K562 (cell line): ENCODE data around the gene ISYNA1. TPM values are rescaled to one million over a fixed set of nuclear protein-coding genes. Genes with fewer than 3 reads are reported as not detected.

Experiments used
- BDP1 ChIP-seq: IDR thresholded peaks from 3 replicates; pipeline ENCODE4 v1.6.1; 2011; ENCODE audit not compliant: insufficient read length, insufficient read depth
- CBX5 ChIP-seq: IDR thresholded peaks from 2 replicates; pipeline ENCODE4 v1.6.1; 2014; ENCODE audit warnings: low read depth, borderline replicate concordance
- DIDO1 ChIP-seq: fragments of 450-650 bp; IDR thresholded peaks from 2 replicates; pipeline ENCODE4 v1.6.1; 2016; ENCODE audit warnings: low read depth, missing biosample characterization, missing genetic modification characterization
- HMG20A ChIP-seq: fragments of 450-650 bp; formaldehyde crosslinking; conservative IDR thresholded peaks from 2 replicates; pipeline ENCODE4 v1.4.0; 2020; ENCODE audit warnings: mild to moderate bottlenecking, mixed read lengths
- MED1 ChIP-seq: sonication (generic); formaldehyde crosslinking; IDR thresholded peaks from 2 replicates; pipeline ENCODE4 v1.8.1; 2023; ENCODE audit warnings: missing genetic modification reagents, borderline replicate concordance
- NRF1 ChIP-seq, 2 experiments: fragments of 450-650 bp; IDR thresholded peaks in 1 of 2; conservative IDR thresholded peaks in 1 of 2; 2 replicates each; pipeline ENCODE4 v1.6.1; 2014; ENCODE audit warnings: mild to moderate bottlenecking in 2 of 2
- POLR2H ChIP-seq: IDR thresholded peaks from 2 replicates; pipeline ENCODE4 v1.6.1; 2016; ENCODE audit warnings: missing genetic modification characterization, low read depth, mild to moderate bottlenecking, control low read depth, missing compliant biosample characterization, moderate library complexity
- SMARCA5 ChIP-seq: fragments of 450-650 bp; IDR thresholded peaks from 2 replicates; pipeline ENCODE4 v1.6.1; 2016
- SMARCB1 ChIP-seq: IDR thresholded peaks from 2 replicates; pipeline ENCODE4 v1.6.1; 2011; ENCODE audit warnings: improper control_type of control experiment, low read depth; ENCODE audit not compliant: insufficient read length
- TRIM24 ChIP-seq, 2 experiments: fragments of 450-650 bp; IDR thresholded peaks; 2 replicates each; pipeline ENCODE4 v1.6.1; 2016
- ZNF589 ChIP-seq: fragments of 200-800 bp; sonication (Bioruptor generic); IDR thresholded peaks from 2 replicates; pipeline ENCODE4 v1.6.1; 2016; ENCODE audit warnings: low read depth, missing genetic modification characterization, missing compliant biosample characterization
- ZZZ3 ChIP-seq: fragments of 450-650 bp; IDR thresholded peaks from 2 replicates; pipeline ENCODE4 v1.6.1; 2016; ENCODE audit warnings: antibody characterized with exemption, mild to moderate bottlenecking, moderate library complexity
- polyA plus RNA-seq, 8 experiments: library from polyadenylated mRNA; depleted of rRNA in 4 of 8; stranded (reverse) in 5 of 8; unstranded in 3 of 8; fragments of >200 nt; fragmentation: Nextera tagmentation in 2 of 8; fragmentation: Illumina TruSeq in 1 of 8; extraction: Ambion mirVana in 2 of 8; extraction: Trizol in 1 of 8; gene quantifications; 2 replicates each; pipeline versions ENCODE4 v1.2.1 to v1.2.3, GENCODE V29; 2011 to 2014; ENCODE audit warnings: inconsistent platforms in 1 of 8, missing spikeins in 1 of 8
- total RNA-seq, 7 experiments: library from RNA; depleted of rRNA in 6 of 7; stranded (reverse); fragments of >200 nt in 6 of 7; fragmentation: Illumina TruSeq in 2 of 7; extraction: Trizol in 2 of 7; gene quantifications; 2 replicates each; pipeline versions ENCODE4 v1.2.1 to v1.2.3, GENCODE V29; 2011 to 2021; ENCODE audit warnings: low replicate concordance in 1 of 7
- TF ChIP-seq, protein P1 (sequence below), 3 experiments: IDR thresholded peaks in 2 of 3; conservative IDR thresholded peaks in 1 of 3; 2 replicates each; pipeline ENCODE4 v1.5.1; 2011 to 2012; ENCODE audit warnings: low read length in 3 of 3, mild to moderate bottlenecking in 3 of 3, control low read depth in 2 of 3, improper control_type of control experiment in 1 of 3, inconsistent platforms in 1 of 3, low read depth in 1 of 3, mixed read lengths in 1 of 3, moderate library complexity in 1 of 3; ENCODE audit not compliant: insufficient read depth in 2 of 3
- TF ChIP-seq, protein P2 (sequence below): fragments of 250-450 bp; sonication (Bioruptor Pico); IDR thresholded peaks from 2 replicates; pipeline ENCODE4 v1.6.1; 2021; ENCODE audit warnings: mild to moderate bottlenecking
- TF ChIP-seq, protein P3 (sequence below): fragments of 250-450 bp; sonication (Bioruptor Pico); IDR thresholded peaks from 2 replicates; pipeline ENCODE4 v1.4.0; 2020
- TF ChIP-seq, protein P4 (sequence below): fragments of 450-650 bp; formaldehyde crosslinking; IDR thresholded peaks from 2 replicates; pipeline ENCODE4 v1.4.0; 2022; ENCODE audit warnings: missing genetic modification characterization
- TF ChIP-seq, protein P5 (sequence below): sonication (generic); formaldehyde crosslinking; IDR thresholded peaks from 2 replicates; pipeline ENCODE4 v1.9.0; 2022; ENCODE audit warnings: mild to moderate bottlenecking, missing genetic modification reagents
- TF ChIP-seq, protein P6 (sequence below): fragments of 450-650 bp; IDR thresholded peaks from 2 replicates; pipeline ENCODE4 v1.6.1; 2017; ENCODE audit warnings: antibody characterized with exemption

Gene ISYNA1
- total and polyA plus RNA-seq, 9 of the 15 experiments (the other 6 are each of a cell fraction or from before 2014, with no cell fraction given) = 21.8 to 460 (median 93.2) TPM

DNA sequence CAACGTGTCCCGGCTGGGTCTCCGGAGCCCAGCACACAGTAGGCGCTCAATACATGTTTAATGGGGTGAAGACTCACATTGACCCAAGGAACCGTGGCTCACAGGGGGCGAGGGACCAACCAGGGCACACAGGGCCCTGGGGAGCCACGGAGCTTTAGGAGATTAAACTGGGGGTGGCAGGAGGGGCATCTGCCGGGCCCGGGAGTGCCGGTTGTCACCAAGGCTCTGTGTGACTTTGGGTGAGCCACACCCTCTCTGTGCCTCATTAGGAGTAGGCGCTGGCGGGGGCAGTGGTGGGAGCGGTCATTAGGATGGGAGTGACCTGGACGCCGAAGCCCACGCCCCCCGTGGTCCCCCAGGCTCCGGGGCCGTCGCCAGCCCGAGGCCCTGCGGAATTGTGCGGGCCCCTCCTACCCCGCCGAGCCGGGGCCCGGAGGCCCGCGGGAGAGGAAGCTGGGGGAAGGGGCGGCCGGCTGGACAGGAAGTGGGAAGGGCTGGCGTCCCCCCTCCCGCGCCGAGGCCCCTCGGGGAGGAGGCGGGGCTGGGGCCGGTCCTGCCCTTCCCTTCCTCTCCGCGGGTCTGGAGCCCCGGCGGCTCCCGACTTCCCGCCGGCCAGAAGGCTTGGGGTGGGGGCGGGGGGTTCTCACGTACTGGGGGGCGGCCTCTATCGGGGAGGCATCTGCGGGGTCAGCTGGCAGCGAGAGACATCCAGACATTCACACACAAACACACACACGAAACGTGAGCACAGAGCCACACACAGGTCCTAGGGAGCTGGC, 20.5 kb downstream of the ISYNA1 start (continued):
- TF ChIP-seq SMARCA5 = peak; percentile 96
- TF ChIP-seq, protein P1, sequence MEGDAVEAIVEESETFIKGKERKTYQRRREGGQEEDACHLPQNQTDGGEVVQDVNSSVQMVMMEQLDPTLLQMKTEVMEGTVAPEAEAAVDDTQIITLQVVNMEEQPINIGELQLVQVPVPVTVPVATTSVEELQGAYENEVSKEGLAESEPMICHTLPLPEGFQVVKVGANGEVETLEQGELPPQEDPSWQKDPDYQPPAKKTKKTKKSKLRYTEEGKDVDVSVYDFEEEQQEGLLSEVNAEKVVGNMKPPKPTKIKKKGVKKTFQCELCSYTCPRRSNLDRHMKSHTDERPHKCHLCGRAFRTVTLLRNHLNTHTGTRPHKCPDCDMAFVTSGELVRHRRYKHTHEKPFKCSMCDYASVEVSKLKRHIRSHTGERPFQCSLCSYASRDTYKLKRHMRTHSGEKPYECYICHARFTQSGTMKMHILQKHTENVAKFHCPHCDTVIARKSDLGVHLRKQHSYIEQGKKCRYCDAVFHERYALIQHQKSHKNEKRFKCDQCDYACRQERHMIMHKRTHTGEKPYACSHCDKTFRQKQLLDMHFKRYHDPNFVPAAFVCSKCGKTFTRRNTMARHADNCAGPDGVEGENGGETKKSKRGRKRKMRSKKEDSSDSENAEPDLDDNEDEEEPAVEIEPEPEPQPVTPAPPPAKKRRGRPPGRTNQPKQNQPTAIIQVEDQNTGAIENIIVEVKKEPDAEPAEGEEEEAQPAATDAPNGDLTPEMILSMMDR (IDR thresholded peaks at IDR 0.05 in 2 of 3, conservative IDR thresholded peaks at IDR 0.05 in 1 of 3; ENCODE audit: insufficient read depth in 2 of 3, low read depth in 1 of 3, low read length in 3 of 3) = no peak
- TF ChIP-seq DIDO1 (tag) = no peak
- TF ChIP-seq TRIM24 (IDR thresholded peaks at IDR 0.05) = peak in 1 of 2 experiments; percentile 33; a peak in 1 of 4 replicates
- no peak for TF ChIP-seq CBX5
- TF ChIP-seq, protein P2, sequence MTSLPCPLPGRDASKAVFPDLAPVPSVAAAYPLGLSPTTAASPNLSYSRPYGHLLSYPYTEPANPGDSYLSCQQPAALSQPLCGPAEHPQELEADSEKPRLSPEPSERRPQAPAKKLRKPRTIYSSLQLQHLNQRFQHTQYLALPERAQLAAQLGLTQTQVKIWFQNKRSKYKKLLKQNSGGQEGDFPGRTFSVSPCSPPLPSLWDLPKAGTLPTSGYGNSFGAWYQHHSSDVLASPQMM (CRISPR knock-in tag) = no peak
- TF ChIP-seq, protein P3, sequence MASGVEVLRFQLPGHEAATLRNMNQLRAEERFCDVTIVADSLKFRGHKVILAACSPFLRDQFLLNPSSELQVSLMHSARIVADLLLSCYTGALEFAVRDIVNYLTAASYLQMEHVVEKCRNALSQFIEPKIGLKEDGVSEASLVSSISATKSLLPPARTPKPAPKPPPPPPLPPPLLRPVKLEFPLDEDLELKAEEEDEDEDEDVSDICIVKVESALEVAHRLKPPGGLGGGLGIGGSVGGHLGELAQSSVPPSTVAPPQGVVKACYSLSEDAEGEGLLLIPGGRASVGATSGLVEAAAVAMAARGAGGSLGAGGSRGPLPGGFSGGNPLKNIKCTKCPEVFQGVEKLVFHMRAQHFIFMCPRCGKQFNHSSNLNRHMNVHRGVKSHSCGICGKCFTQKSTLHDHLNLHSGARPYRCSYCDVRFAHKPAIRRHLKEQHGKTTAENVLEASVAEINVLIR = 0 out of 2 replicates have a peak, but pooled peaks have one; percentile 52
- TF ChIP-seq, protein P4, sequence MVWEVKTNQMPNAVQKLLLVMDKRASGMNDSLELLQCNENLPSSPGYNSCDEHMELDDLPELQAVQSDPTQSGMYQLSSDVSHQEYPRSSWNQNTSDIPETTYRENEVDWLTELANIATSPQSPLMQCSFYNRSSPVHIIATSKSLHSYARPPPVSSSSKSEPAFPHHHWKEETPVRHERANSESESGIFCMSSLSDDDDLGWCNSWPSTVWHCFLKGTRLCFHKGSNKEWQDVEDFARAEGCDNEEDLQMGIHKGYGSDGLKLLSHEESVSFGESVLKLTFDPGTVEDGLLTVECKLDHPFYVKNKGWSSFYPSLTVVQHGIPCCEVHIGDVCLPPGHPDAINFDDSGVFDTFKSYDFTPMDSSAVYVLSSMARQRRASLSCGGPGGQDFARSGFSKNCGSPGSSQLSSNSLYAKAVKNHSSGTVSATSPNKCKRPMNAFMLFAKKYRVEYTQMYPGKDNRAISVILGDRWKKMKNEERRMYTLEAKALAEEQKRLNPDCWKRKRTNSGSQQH = no peak
- TF ChIP-seq, protein P5, sequence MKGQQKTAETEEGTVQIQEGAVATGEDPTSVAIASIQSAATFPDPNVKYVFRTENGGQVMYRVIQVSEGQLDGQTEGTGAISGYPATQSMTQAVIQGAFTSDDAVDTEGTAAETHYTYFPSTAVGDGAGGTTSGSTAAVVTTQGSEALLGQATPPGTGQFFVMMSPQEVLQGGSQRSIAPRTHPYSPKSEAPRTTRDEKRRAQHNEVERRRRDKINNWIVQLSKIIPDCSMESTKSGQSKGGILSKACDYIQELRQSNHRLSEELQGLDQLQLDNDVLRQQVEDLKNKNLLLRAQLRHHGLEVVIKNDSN (CRISPR knock-in tag) = no peak
- TF ChIP-seq NRF1 (conservative IDR thresholded peaks at IDR 0.05 in 1 of 2, IDR thresholded peaks at IDR 0.05 in 1 of 2) = peak in 1 of 2 experiments; percentile 23; a peak in 2 of 4 replicates
- TF ChIP-seq MED1 (CRISPR knock-in tag) = no peak
- TF ChIP-seq BDP1 = no peak
- no peak for TF ChIP-seq ZNF589 (CRISPR knock-in tag)
- TF ChIP-seq HMG20A = no peak
- TF ChIP-seq, protein P6, sequence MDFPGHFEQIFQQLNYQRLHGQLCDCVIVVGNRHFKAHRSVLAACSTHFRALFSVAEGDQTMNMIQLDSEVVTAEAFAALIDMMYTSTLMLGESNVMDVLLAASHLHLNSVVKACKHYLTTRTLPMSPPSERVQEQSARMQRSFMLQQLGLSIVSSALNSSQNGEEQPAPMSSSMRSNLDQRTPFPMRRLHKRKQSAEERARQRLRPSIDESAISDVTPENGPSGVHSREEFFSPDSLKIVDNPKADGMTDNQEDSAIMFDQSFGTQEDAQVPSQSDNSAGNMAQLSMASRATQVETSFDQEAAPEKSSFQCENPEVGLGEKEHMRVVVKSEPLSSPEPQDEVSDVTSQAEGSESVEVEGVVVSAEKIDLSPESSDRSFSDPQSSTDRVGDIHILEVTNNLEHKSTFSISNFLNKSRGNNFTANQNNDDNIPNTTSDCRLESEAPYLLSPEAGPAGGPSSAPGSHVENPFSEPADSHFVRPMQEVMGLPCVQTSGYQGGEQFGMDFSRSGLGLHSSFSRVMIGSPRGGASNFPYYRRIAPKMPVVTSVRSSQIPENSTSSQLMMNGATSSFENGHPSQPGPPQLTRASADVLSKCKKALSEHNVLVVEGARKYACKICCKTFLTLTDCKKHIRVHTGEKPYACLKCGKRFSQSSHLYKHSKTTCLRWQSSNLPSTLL = no peak
- TF ChIP-seq POLR2H (tag) = no peak; the same call in 1 of the 2 replicates
- no peak for TF ChIP-seq ZZZ3
- TF ChIP-seq SMARCB1 = no peak
